ENCODE results near the gene LARGE1. TPM values are rescaled to one million over a fixed set of nuclear protein-coding genes. Genes with fewer than 3 reads are reported as not detected.

Gene LARGE1
- total and polyA plus RNA-seq, 7 donors, result 14.9 to 91.6 (median 46.1) TPM

GRCh38 chr22:33326540-33327295 is 593.6 kb downstream of the LARGE1 start:
- no peak for DNase-seq
- H3K27ac ChIP-seq, result no peak overlapping the region
- intact Hi-C loops (cut with DNase I), result no loop called here
- no peak overlapping the region for H3K4me3 ChIP-seq
- TF ChIP-seq CTCF (IDR thresholded peaks at IDR 0.05), result no peak
- H3K9me3 ChIP-seq, result no peaks in the 10 kb centered on the region
- ATAC-seq, result no peak
- WGBS, 3 donors, result 65 to 68% (median 66%) methylated on average over 10 of the region's 10 CpGs
- H3K36me3 ChIP-seq (ENCODE audit: insufficient read depth in 1 of 2, low read depth in 1 of 2), result no peaks in the 10 kb centered on the region
- no peaks in the 10 kb centered on the region for H3K27me3 ChIP-seq (ENCODE audit: insufficient read depth in 3 of 3, low read length in 2 of 3)
- no peaks in the 10 kb centered on the region for H3K4me1 ChIP-seq

- Histone ChIP-seq H3K27ac (no peak overlapping the region), H3K4me1 (no peaks in the 10 kb centered on the region)
- 80 to 84% (median 82%) methylated on average over 5 of the region's 5 CpGs for WGBS, 3 donors
Measured at GRCh38 chr22:33325232-33326004, 594.9 kb downstream of the LARGE1 start.

GRCh38 chr22:33324228-33324627 is 596.0 kb downstream of the LARGE1 start:
- Histone ChIP-seq H3K27me3 (ENCODE audit: insufficient read depth in 3 of 3, low read length in 2 of 3) (no peaks in the 10 kb centered on the region), H3K4me3 (no peak overlapping the region), H3K36me3 (ENCODE audit: insufficient read depth in 1 of 2, low read depth in 1 of 2) (no peaks in the 10 kb centered on the region), H3K27ac (no peak overlapping the region), H3K9me3 (no peaks in the 10 kb centered on the region), H3K4me1 (no peaks in the 10 kb centered on the region)
- ATAC-seq, result no peak
- intact Hi-C loops (cut with DNase I), result no loop called here
- TF ChIP-seq CTCF (IDR thresholded peaks at IDR 0.05), result no peak
- DNase-seq, result no peak
- 76 to 84% (median 83%) methylated on average over 2 of the region's 2 CpGs for WGBS, 3 donors

More at GRCh38 chr22:33325232-33326004, 594.9 kb downstream of the LARGE1 start:
- no peak overlapping the region for H3K4me3 ChIP-seq
- no peaks in the 10 kb centered on the region for H3K36me3 ChIP-seq (ENCODE audit: insufficient read depth in 1 of 2, low read depth in 1 of 2)
- no peaks in the 10 kb centered on the region for H3K9me3 ChIP-seq
- intact Hi-C loops (cut with DNase I), result no loop called here
- no peaks in the 10 kb centered on the region for H3K27me3 ChIP-seq (ENCODE audit: insufficient read depth in 3 of 3, low read length in 2 of 3)
- no peak for ATAC-seq
- TF ChIP-seq CTCF (IDR thresholded peaks at IDR 0.05), result no peak
- DNase-seq, result no peak

GRCh38 chr22:33321466-33321865 is 598.8 kb downstream of the LARGE1 start:
- no peak for ATAC-seq
- intact Hi-C loops (cut with DNase I), result no loop called here
- H3K9me3 ChIP-seq, result no peaks in the 10 kb centered on the region
- H3K4me3 ChIP-seq, result no peak overlapping the region
- no peak for DNase-seq
- H3K36me3 ChIP-seq (ENCODE audit: insufficient read depth in 1 of 2, low read depth in 1 of 2), result peaks cover 0 to under 1% of the 10 kb centered on the region in 2 donors
- no peak overlapping the region for H3K27ac ChIP-seq
- 63 to 96% (median 85%) methylated on average over 3 of the region's 3 CpGs for WGBS, 3 donors
- TF ChIP-seq CTCF (IDR thresholded peaks at IDR 0.05), result no peak
- no peaks in the 10 kb centered on the region for H3K4me1 ChIP-seq
- no peaks in the 10 kb centered on the region for H3K27me3 ChIP-seq (ENCODE audit: insufficient read depth in 3 of 3, low read length in 2 of 3)
